Loucy (cell line): ENCODE measurements around the gene CSTPP1.

Experiments
- CTCF ChIP-seq: fragments of 200-600 bp; sonication (generic); conservative IDR thresholded peaks from 2 replicates; pipeline ENCODE4 v1.5.1; 2014; ENCODE audit warnings: mild to moderate bottlenecking, antibody characterized with exemption, low read length
- EZH2phosphoT487 ChIP-seq: fragments of 200-600 bp; IDR thresholded peaks from 2 replicates; pipeline ENCODE4 v1.6.1; 2018; ENCODE audit warnings: antibody characterized with exemption, mild to moderate bottlenecking, moderate library complexity, borderline replicate concordance

- TF ChIP-seq CTCF (no peak), EZH2phosphoT487 (no peak)
Measured at GRCh38 chr11:46892109-46892508, 44.5 kb upstream of the CSTPP1 start.
